Liver (tissue), 9 donors: Measurements from ENCODE around the gene RNF19B. TPM values are rescaled to one million over a fixed set of nuclear protein-coding genes. Genes with fewer than 3 reads are reported as not detected.

ENCODE experiments used
- DNase-seq: peaks from one replicate; pipeline ENCODE4 v3.0.0-alpha.2; 2017; ENCODE audit warnings: low spot score
- H3K27ac ChIP-seq, 2 donors: one replicate each; pipeline ENCODE4 v1.7.0; 2013; ENCODE audit warnings: inconsistent platforms in 2 of 2, low read length in 2 of 2, control low read depth in 1 of 2, low read depth in 1 of 2, mild to moderate bottlenecking in 1 of 2
- H3K27me3 ChIP-seq, 4 donors: one replicate each; pipeline versions ENCODE4 v1.6.1 to v1.7.0; 2013; ENCODE audit warnings: low read length in 3 of 4, inconsistent platforms in 1 of 4, mild to moderate bottlenecking in 1 of 4, moderate library complexity in 1 of 4; ENCODE audit not compliant: control insufficient read depth in 4 of 4, insufficient read depth in 4 of 4
- H3K36me3 ChIP-seq, 4 donors: one replicate each; pipeline versions ENCODE4 v1.6.1 to v1.7.0; 2013; ENCODE audit warnings: low read length in 3 of 4, mild to moderate bottlenecking in 3 of 4, low read depth in 1 of 4, moderate library complexity in 1 of 4; ENCODE audit not compliant: control insufficient read depth in 4 of 4, insufficient read depth in 3 of 4
- H3K4me1 ChIP-seq, 4 donors: one replicate each; pipeline versions ENCODE4 v1.6.1 to v1.7.0; 2013; ENCODE audit warnings: low read length in 3 of 4, mild to moderate bottlenecking in 3 of 4, moderate library complexity in 1 of 4; ENCODE audit not compliant: control insufficient read depth in 4 of 4, insufficient read depth in 4 of 4
- H3K4me3 ChIP-seq, 3 donors: one replicate each; pipeline versions ENCODE4 v1.6.1 to v1.7.0; 2013; ENCODE audit warnings: low read length in 3 of 3, control low read depth in 1 of 3, low read depth in 1 of 3, mild to moderate bottlenecking in 1 of 3
- H3K9ac ChIP-seq, 2 donors: one replicate each; pipeline ENCODE4 v1.7.0; 2013; ENCODE audit warnings: low read length in 2 of 2, mild to moderate bottlenecking in 2 of 2, moderate library complexity in 2 of 2, control low read depth in 1 of 2, low read depth in 1 of 2
- H3K9me3 ChIP-seq, 4 donors: one replicate each; pipeline versions ENCODE4 v1.6.1 to v1.7.0; 2013; ENCODE audit warnings: low read length in 3 of 4; ENCODE audit not compliant: control insufficient read depth in 4 of 4
- ATF3 ChIP-seq: IDR thresholded peaks from 2 replicates; pipeline ENCODE4 v1.6.1; 2016; ENCODE audit warnings: antibody characterized with exemption
- CTCF ChIP-seq: fragments of 150-350 bp; IDR thresholded peaks from 2 replicates; pipeline ENCODE4 v1.5.1; 2017; ENCODE audit warnings: improper control_type of control experiment, low read depth, low read length; ENCODE audit not compliant: missing input control
- EGR1 ChIP-seq, 2 donors: IDR thresholded peaks; 2 replicates each; pipeline ENCODE4 v1.6.1; 2016 to 2018; ENCODE audit warnings: antibody characterized with exemption in 2 of 2, low read depth in 2 of 2
- FOXA1 ChIP-seq: IDR thresholded peaks from 2 replicates; pipeline ENCODE4 v1.6.1; 2016; ENCODE audit warnings: antibody characterized with exemption
- FOXA2 ChIP-seq: IDR thresholded peaks from 2 replicates; pipeline ENCODE4 v1.6.1; 2016; ENCODE audit warnings: antibody characterized with exemption
- GABPA ChIP-seq, 2 donors: IDR thresholded peaks in 1 of 2; conservative IDR thresholded peaks in 1 of 2; 2 replicates each; pipeline ENCODE4 v1.6.1; 2016; ENCODE audit warnings: antibody characterized with exemption in 2 of 2, mild to moderate bottlenecking in 1 of 2, moderate library complexity in 1 of 2
- HNF4A ChIP-seq, 2 donors: conservative IDR thresholded peaks; 2 replicates each; pipeline ENCODE4 v1.6.1; 2016; ENCODE audit warnings: antibody characterized with exemption in 2 of 2, mild to moderate bottlenecking in 2 of 2
- HNF4G ChIP-seq: IDR thresholded peaks from 2 replicates; pipeline ENCODE4 v1.6.1; 2016; ENCODE audit warnings: antibody characterized with exemption
- JUND ChIP-seq, 2 donors: IDR thresholded peaks; 2 replicates each; pipeline ENCODE4 v1.6.1; 2016; ENCODE audit warnings: antibody characterized with exemption in 2 of 2
- MAX ChIP-seq: IDR thresholded peaks from 2 replicates; pipeline ENCODE4 v1.6.1; 2016; ENCODE audit warnings: antibody characterized with exemption
- NR2F2 ChIP-seq: IDR thresholded peaks from 2 replicates; pipeline ENCODE4 v1.6.1; 2016; ENCODE audit warnings: antibody characterized with exemption
- RAD21 ChIP-seq, 2 donors: IDR thresholded peaks; 2 replicates each; pipeline ENCODE4 v1.6.1; 2016; ENCODE audit warnings: antibody characterized with exemption in 2 of 2, mild to moderate bottlenecking in 2 of 2
- REST ChIP-seq: IDR thresholded peaks from 2 replicates; pipeline ENCODE4 v1.6.1; 2016; ENCODE audit warnings: antibody characterized with exemption, mild to moderate bottlenecking
- RXRA ChIP-seq, 2 donors: IDR thresholded peaks; 2 replicates each; pipeline ENCODE4 v1.6.1; 2017 to 2018; ENCODE audit warnings: antibody characterized with exemption in 2 of 2, mild to moderate bottlenecking in 1 of 2
- SP1 ChIP-seq: IDR thresholded peaks from 2 replicates; pipeline ENCODE4 v1.6.1; 2018; ENCODE audit warnings: antibody characterized with exemption, mild to moderate bottlenecking
- TAF1 ChIP-seq: conservative IDR thresholded peaks from 2 replicates; pipeline ENCODE4 v1.6.1; 2016; ENCODE audit warnings: antibody characterized with exemption, mild to moderate bottlenecking
- YY1 ChIP-seq: IDR thresholded peaks from 2 replicates; pipeline ENCODE4 v1.6.1; 2016; ENCODE audit warnings: antibody characterized with exemption, mild to moderate bottlenecking
- ZBTB33 ChIP-seq: IDR thresholded peaks from 2 replicates; pipeline ENCODE4 v1.6.1; 2016; ENCODE audit warnings: antibody characterized with exemption
- WGBS: extraction: QIAGEN DNeasy Blood & Tissue Kit; methylation state at CpG from one replicate; pipeline ENCODE4 v1.1.7; 2013; 5-methylcytosine and 5-hydroxymethylcytosine counted together
- polyA plus RNA-seq, 2 donors: library from polyadenylated mRNA; stranded (reverse) in 1 of 2; unstranded in 1 of 2; fragments of 200-250 nt in 1 of 2; fragments of >200 nt in 1 of 2; fragmentation: Nextera tagmentation in 1 of 2; extraction: Ambion mirVana in 1 of 2; gene quantifications; one replicate each; pipeline versions ENCODE4 v1.2.1 to v1.2.3, GENCODE V29; 2013 to 2015
- total RNA-seq, 2 donors: library from RNA; depleted of rRNA; stranded (reverse); fragments of >200 nt; gene quantifications; one replicate each; pipeline ENCODE4 v1.2.3, GENCODE V29; 2014
- donor health status: healthy.
- donor health status: healthy.
- donor health status: healthy.
- donor health status: healthy.
- donor health status: healthy.

Gene RNF19B
- total and polyA plus RNA-seq, 4 donors = 2.2 to 8.3 (median 5.0) TPM

- 89% methylated on average over 3 of the region's 3 CpGs for WGBS
- H3K27ac ChIP-seq = no peak overlapping the region
- peaks cover 0 to 10% (median 3%) of the 10 kb centered on the region in 4 donors for H3K4me1 ChIP-seq
- no peaks in the 10 kb centered on the region for H3K36me3 ChIP-seq
- H3K4me3 ChIP-seq = no peak overlapping the region
- TF ChIP-seq NR2F2 (no peak), TAF1 (no peak)
- H3K27me3 ChIP-seq = peaks cover 0 to 10% (median 3%) of the 10 kb centered on the region in 4 donors
- H3K9ac ChIP-seq = no peak overlapping the region
- no peak for DNase-seq
- H3K9me3 ChIP-seq = no peaks in the 10 kb centered on the region
Measured at GRCh38 chr1:32889731-32890278, 74.8 kb downstream of the RNF19B start.

- no peak for DNase-seq
- no peaks in the 10 kb centered on the region for H3K36me3 ChIP-seq
- H3K27ac ChIP-seq = no peak overlapping the region
- H3K9me3 ChIP-seq = no peaks in the 10 kb centered on the region
- no peak overlapping the region for H3K4me3 ChIP-seq
- peaks cover 0 to 10% (median 2%) of the 10 kb centered on the region in 4 donors for H3K4me1 ChIP-seq
- no peak overlapping the region for H3K9ac ChIP-seq
- TF ChIP-seq HNF4A (conservative IDR thresholded peaks at IDR 0.05) (no peak), CTCF (no peak), REST (no peak), GABPA (IDR thresholded peaks at IDR 0.05 in 1 of 2, conservative IDR thresholded peaks at IDR 0.05 in 1 of 2) (no peak), EGR1 (IDR thresholded peaks at IDR 0.05; ENCODE audit: low read depth in 2 of 2) (no peak), JUND (IDR thresholded peaks at IDR 0.05) (no peak), YY1 (no peak), FOXA2 (no peak), HNF4G (no peak), RXRA (IDR thresholded peaks at IDR 0.05) (no peak), TAF1 (no peak), SP1 (no peak), ZBTB33 (no peak), MAX (no peak), ATF3 (no peak), RAD21 (IDR thresholded peaks at IDR 0.05) (no peak), NR2F2 (no peak), FOXA1 (no peak)
- 91% methylated on average over 24 of the region's 24 CpGs for WGBS
- H3K27me3 ChIP-seq = peaks cover 0 to 10% (median 3%) of the 10 kb centered on the region in 4 donors
Measured at GRCh38 chr1:32888677-32889420, 75.8 kb downstream of the RNF19B start.
